ENCODE results near the gene CCDC93. TPM values are rescaled to one million over a fixed set of nuclear protein-coding genes. Genes with fewer than 3 reads are reported as not detected.

Gene CCDC93
- polyA plus RNA-seq, 10 donors, result 18.4 to 38.9 (median 26.3) TPM

DNA sequence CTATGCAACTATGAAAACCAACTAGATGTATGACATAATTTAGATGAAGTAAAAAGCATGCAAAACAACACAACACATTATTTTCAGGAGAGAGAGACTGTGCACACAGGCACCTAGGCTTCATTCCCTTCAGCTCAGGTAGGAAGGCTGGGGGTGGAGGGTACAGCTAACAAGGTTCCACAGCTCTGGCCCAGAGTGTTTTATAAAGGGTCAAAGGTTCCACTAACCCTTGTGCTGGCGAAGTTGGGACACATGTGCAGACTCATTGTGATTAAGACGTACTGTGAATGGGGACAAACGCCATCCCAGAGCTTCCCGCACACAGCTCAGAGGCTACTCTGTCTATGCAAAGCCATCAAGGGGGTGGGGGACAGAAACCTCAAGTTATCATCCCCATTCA, 19.1 kb downstream of the CCDC93 start:
- DNase-seq, result no peak

DNA sequence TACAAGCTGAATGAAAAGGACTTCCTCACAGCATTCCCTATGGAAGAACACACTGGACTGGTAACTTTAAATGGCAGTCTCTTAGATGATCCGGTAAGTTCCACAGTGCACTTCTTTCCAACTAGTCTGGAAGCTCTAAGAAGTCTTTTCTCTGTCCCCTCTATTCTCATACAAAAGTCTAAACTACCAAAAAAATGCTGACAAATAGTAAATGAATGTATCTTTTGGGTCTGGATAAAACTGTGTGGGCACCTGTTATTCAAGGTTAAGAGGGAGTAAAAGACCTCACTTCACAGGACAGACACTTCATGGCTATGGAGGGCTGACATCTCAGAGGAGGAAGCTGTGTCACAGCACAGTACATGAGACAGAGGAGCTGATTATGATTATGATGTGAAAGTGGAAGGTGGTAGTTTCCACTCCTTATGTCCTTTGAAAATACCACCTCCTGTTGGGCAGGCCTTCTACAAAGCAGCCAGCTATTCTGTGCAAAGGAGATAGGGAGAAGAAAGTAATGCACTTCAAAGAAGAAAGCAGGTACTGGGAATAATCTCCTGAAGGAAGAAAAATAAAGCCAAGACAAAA, 23.9 kb downstream of the CCDC93 start:
- DNase-seq, result no peak

DNA sequence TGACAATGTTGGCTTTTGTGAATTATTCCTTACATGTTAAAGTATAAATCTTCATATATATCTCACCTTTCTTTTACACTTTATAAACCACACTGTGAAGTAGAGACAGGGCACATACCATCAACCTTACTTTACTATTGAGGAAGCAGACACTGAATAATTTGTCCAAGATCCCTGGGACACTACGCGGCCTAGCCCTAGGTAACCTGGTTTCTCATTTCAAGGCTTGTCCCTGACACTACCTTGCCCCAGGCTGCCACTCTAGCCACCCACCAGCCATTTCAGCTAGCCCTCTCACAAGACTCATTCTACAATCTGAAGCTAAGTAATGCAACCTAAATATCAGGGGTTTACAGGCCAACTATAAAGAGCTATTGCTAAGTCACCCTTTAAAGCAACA, 26.7 kb downstream of the CCDC93 start:
- DNase-seq, result no peak

DNA sequence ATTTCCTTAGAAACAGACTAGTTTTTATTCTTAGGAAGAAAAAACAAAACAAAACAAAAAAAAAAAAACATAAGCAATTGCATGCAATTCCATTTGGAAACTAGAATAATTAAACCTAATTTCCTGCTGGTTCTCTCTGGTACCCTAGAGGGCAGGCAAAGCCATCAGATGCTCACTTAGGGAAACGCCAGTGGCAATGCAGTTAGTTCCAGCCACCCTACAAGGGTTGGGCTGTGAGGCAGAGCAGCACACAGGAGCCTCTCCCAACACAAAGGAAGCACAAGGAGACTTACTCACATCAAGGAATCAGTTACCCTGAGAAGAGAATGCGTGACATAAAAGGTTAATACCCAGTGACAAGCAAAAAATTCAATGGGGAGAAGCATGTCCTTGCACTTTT, 28.8 kb downstream of the CCDC93 start:
- DNase-seq, result no peak

DNA sequence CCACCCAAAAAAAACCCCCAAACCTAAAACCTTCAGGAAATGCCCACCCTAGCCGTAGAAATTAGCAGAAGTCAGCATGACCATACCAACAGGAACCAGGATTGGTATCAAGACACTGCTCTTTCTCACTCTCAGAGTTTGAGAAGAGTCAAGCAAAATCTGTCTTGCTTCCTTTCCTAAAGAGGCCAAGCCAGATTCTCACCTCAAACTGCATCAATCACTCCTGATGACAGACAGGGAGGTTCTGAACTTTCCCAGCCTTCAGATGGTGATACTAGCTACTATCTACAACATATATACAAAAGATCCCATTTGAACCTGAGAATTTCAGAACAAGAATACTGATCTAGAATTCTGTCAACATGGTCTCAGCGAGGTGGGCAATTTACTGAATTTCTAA, 29.7 kb downstream of the CCDC93 start:
- no peak for DNase-seq

DNA sequence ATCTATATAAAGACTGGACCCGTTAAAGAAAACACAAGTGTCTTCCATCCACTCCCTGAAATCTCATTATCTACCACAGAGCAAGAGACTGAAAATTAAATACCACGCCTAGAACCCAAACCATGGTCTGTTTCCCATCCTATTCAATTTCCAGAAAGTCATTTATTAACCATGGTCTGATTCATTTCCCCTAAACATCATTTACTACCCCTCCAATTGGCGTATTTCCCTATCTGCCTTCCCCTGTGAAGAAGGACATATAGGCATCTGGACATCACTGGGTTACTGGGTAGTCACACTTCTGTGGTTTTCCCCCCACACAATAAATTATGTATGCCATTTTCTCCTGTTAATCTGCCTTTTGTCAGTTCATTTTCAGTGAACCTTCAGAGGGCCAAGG, 30.8 kb downstream of the CCDC93 start:
- DNase-seq, result peak in 1 of 3 donors; percentile 65

DNA sequence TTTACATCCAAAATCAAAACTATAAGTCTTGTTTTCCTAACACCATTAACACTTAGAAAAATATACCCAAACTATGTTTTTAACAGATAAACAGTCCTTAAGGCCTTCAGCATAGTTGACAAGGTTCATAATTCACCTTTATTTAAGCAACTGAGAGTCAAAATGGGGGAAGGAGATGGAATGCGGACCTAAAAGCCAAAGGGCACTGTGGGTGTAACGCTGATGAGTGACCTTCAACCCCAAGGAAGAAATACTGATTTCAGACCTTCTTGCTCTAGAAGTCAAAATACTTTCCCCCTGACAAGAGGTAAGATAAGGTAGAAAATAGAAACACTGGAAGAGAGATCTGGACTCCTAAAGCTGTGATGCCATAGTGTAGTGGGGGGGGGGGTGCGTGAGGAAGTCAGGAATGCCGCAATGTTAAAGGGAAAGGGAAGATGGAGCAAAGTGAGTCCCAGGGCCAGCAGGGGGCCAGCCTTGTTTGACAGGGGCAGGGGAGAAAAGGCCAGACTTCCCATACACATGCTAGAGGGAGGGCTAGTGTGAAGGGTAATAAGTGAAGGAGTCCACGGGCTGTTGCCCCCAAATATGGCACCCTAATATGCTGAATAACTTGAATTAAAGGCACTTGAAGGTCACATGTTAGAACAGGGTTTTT, 31.4 kb downstream of the CCDC93 start:
- DNase-seq, result no peak

DNA sequence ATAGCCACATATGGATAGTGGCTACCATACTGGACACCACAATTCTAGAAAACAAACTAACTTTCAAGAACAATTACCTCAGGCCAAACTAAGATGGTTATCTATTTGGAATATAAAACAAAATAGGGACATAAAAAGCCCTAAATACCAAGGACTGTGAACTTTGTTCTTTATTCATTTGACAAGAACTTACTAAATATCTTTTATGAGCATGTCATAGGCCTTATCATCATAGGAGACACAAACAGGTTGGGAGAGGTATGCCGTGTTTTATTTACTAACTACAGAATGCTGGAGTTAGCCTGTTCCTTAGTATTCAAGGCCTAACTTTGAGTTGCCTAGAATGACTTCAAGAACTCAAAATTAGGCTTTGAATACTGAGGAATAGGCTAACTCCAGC, 32.1 kb downstream of the CCDC93 start:
- no peak for DNase-seq

DNA sequence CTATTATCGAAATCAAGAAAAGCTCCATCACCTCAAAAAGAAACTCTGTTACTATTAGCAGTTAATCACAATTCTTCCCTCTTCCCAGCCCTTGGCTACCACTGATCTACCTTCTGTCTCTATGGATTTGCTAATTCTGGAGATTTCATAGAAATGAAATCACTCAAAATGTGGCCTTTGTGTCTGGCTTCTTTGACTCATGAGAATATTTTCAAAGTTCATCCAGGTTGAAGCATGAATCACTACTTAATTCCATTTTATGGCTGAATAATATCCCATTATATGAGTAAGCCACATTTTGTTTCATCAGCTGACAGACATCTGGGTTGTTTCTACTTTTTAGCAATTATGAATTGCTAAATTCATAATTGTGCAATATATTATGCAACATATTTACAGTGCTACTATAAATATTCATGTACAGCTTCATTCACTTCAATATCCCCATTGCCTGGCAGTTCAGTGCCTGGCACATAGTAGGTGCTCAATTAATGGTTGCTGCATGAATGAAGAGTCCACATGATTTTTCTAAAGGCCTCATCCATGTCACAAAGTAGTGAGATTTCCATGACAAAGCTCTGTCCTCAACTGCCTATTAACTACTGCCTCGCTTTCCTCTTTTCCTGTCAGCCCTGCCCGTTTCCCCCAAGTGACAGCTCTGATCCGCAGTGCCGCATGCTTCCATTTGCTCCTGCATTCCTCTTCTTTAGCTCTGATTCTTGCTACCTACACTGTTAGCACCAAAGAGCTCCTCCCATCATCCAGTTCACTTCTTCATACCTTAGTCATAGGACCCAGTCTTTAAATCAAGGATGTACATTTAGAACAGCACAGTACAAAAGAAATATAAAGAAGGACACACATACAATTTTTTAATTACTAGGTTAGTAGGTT, 32.8 kb downstream of the CCDC93 start:
- DNase-seq, result peak in 1 of 3 donors; percentile 89

DNA sequence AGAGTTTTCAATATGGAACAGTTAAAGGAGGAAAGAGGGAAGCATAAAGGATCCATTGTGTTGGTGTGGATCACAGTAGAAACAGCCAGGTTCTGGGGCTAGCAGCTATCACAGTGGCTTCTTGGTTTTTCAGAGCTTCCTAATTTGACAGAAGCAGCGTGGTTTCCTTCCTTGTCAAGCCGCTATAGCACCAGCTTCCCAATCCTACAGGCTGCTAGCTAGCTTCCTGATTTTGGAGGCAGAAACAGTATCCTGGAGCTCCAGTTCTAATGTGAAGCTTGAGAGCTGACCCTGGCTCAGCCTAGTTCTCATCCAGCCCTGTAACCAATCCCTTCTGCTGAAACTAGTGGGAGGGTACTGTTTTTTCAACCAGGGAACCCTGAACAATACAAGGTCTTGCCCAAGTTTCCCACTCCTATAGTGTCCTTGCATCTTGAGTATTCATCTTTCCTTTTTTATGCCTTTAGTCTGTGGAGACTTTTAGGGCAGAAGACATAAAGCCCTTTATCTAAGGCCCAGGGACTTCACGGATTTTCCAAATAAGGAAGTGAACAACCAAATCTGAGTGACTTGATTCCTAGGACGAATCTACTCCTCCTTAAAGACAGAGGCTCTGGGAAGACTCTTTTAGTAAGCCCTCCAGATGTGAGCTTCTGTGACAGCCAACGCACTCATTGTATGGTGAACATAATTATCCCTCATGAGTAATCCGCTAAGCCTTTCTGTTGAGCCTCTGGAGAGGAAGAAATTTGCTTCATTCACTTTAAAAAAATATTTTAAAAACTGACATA, 33.8 kb downstream of the CCDC93 start:
- DNase-seq, result peak in 1 of 3 donors; percentile 68

DNA sequence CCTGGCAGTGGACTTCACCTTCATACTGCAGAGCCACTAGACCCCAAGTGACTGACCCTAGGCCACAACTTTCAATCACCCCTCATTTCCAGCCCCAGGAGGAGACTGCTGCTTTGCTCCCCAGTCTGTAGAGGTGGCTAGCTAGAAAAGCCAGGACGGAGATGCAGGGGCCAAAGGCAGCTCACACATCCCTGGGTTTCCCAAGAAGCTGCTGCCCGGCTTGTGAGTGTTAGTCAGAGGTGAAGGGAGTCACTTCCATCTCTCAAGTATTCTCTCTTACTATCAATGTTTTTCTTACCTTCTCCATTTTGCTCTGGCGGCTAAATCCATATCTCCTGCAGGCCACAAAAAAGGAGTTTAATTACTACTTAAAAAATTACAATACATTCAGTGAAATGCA, 36.2 kb downstream of the CCDC93 start:
- no peak for DNase-seq

DNA sequence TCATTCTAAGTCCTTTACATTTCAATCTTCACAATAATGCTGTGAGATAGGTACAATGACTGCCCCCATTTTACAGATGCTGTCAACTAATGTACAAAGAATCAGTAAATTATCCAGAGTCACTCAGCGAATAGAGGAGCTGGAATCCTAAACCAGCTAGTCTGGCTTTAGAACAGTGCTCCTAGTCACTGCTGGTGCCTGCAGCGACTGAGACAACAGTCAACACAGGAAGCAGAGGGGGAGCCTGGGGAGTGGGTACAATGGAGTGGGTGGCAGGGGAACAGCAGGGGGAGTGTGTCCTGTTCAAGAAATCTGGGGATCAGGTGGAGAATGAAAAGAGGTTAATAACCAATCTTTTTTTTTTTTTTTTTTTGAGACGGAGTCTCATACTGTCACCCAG, 37.3 kb downstream of the CCDC93 start:
- DNase-seq, result no peak

DNA sequence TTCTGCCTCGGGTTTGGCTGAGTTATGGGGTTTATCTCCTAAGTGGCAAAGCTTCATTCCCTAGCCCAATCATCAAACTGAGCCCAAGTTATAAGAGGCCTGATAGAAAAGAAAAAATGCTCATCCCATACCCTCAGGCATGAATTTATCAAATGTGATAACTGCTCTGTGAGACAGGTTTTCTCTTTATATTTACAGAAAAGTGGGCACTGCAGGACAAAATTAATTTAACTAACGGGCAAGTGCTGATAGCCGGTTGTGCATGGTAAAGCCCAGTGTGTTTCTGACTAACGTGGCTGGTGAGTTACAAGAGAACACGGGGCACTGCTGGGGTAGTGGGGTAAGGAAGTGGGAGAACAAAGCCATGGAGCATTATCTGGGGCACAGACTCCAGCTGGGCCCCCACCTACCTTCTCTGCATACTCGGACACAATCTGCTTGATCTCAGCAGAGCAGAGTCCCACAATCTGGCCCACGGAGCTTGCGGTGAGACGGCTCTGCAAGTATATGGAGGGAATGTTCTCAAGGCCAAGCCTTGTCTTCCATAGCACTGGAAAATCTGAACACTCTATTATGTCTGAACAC, 40.3 kb downstream of the CCDC93 start:
- no peak for DNase-seq

DNA sequence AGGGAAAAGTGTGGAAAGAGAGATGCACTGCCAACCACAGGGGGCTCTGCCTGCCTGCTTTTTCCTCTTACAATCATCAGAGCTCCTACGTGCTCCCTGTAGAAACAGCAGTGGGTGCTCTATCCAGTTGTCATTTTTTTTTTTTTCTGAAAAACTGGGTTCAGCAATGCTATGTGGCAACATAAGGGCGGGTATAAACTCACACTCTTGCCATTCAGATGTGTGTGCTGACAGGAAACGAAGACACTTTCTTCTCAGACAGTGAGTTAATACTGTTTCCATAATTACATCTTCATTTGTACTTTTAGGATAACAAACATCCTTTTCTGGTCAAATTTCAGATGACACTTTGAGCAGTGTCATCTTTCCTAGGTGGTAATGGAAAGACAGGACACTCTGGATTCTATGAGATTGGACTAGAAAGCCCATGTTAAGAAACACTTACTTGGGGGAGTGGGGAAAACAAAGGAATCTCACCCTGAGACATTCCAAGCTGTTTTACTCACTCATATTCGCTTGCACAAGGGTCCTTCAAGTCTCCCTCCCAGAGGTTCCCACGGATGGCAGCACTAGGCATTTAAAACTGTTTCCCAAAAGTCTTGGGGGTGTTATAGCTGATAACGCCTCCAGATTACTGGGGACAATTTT, 41.3 kb downstream of the CCDC93 start:
- DNase-seq, result peak in 1 of 3 donors; percentile 24

DNA sequence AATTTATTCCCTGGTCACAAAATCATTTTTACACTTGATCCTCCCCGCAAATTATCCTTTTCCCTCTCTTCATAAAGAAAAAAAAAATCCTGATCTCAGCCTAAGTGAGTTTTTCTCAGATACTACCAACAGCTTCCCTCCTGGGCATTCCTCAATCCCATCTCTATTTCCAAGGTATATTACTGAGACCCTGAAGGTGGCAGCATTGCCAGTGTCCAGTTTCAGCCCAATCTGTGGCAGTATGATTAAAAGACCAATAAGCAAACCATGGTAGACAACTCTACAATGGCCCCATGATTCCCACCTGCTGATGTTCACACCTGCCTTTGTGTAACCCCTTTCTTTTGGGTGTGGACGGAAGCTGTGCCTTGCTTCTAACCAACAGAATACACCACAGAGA, 45.1 kb downstream of the CCDC93 start:
- DNase-seq, result no peak

DNA sequence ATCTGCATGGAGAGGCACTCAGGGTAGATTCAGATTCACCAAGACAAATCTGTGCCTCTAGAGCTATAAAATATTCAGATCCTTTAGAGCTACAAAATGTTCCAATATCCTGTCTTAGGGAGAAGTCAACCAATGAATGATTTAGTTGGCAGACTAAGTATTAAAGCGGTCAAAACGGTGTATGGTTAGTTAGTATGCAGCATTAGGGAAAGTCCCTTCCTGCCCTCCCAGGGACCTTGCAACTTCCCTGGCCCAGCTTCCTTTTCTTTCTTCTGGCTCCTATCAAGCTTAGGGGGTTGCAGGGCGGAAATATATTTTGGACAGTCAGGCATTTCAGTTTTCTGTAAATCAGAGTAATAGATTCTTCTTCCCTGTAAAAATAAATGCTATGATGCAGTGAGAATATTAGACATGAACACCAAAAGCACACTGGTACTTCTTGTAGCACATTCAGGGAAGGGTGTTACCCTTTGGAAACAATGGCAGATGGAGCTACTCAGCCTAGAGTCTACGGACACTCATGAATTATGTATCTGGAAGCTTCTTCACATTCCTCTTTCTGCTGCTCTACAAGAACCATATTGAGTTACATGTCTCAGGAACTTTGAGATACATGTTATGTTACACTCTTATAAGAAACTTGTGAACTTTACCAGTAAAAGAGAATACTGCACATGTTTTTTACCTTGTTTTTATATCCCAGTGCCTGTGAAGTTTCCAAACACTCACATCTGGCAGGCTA, 45.7 kb downstream of the CCDC93 start:
- DNase-seq, result peak in 1 of 3 donors; percentile 11

DNA sequence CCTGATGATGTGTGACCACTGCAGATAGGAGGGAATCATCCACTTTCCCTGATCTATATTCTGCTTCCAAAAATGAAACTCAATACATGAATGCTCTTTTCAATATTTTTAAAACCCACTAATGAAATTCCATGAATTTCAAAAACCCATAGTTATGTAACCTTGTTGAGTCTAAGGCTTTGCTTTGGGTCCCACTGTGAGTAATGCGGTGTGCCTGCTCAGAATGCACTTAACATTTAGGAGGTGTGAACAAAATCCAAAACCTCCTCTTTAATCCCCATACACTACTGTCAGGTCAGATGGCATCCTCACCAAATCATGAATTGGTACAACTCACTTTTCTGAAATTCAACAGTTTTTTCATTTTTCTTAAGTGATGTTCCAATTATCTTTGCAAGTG, 50.4 kb downstream of the CCDC93 start:
- DNase-seq, result no peak

DNA sequence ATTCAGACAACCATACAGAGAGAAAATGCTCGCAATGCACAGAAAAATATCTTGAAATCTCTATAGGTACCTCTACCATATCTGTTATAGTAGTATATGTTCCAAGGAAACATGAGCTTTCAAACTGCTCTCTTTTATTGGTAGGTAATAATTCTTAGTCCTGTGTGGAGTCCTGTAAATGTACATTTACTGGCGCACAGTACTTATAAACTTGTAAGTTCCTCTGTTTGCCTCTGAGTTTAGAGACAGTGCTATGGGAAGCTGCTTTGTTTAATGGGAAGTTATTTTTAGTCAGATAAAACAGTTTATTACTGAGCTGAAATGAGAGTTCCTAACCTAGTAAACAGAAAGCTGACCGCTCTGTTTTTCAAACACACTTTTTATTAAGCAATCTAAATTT, 52.7 kb downstream of the CCDC93 start:
- no peak for DNase-seq

DNA sequence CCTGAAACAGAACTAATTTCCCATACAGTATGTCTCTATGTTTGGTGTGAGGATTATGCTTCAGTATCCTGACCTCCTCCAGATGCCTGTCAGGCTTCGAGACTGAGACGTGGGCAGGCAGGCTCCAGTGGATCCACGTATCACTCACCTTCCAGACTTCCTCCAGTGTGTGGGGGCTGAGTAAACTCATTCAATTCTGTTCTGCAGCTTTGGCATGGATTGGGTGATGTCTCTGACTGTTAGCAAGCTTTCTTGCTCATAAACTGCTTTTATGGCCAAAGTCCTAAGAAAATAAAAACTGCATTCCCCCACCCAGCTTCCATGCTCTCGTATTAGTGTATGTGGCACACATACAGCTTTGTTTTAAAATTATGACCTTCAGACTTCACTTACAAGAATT, 53.6 kb downstream of the CCDC93 start:
- no peak for DNase-seq

DNA sequence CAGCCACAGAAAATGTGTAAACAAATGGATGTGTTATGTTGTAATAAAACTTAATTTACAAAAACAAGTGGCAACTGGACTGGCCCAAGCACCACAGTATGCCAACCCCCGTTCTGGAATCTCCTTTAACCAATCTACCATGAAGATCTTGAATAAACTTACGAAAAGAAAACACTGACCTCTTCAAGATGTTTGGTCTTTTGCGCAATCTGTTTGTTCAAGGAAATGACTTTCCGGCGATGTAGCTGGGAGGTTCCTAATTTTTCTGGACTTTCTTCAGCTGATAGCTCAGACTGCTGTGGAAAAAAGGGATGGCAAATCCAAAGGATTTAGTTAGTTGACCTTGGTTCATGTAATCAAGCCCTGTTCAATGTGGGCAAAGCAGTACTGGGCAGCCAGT, 55.7 kb downstream of the CCDC93 start:
- no peak for DNase-seq

DNA sequence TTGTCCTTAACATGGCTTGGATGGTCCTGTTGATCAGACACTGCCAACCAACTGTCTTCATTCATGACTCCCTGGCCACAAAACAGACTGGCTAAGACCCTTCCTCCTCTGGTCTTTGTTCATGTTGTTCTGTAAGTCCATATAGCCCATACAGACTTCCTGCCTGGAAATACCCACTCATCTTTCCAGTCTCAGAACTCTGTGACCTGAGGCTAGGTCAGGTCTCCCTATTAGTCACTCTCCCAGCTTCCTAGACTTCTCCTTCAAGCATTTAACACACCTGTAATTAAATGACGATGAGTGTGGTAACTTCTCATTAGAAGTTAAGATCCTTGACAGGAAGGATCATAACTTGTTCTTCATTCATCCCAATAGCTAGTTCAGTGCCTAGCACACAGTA, 56.3 kb downstream of the CCDC93 start:
- no peak for DNase-seq

Measured in muscle of back (tissue), 11 donors.